Measurements from ENCODE around the gene SEPTIN11. TPM values are rescaled to one million over a fixed set of nuclear protein-coding genes. Genes with fewer than 3 reads are reported as not detected.

SEPTIN11 gene
- total and polyA plus RNA-seq, 2 donors (not counting 1 experiment from before 2014, with no cell fraction given): 688 to 1,286 TPM

DNA sequence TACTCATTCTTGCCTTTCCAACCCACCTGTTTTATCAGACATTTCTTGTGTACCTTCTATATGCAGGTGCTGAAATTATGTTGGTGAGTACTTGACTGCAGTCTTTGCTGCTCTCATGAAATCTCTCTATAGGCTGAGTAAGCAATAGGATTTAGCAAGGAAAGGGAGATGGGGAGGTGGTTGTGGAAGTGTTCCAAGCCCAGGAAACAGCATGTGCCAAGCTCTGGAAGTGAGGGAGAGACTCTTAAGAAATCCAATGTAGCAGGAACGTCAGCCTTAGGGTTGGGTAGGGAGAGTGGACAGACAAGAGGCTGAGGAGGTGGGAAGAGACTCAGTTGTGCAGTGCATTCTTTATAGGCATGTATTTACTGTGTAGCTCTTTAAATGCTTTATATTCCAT, 5.6 kb downstream of the SEPTIN11 start:
- H3K4me2 ChIP-seq (ENCODE audit: extremely low read depth, insufficient read depth, low read length): peak overlapping the region; percentile 46

DNA sequence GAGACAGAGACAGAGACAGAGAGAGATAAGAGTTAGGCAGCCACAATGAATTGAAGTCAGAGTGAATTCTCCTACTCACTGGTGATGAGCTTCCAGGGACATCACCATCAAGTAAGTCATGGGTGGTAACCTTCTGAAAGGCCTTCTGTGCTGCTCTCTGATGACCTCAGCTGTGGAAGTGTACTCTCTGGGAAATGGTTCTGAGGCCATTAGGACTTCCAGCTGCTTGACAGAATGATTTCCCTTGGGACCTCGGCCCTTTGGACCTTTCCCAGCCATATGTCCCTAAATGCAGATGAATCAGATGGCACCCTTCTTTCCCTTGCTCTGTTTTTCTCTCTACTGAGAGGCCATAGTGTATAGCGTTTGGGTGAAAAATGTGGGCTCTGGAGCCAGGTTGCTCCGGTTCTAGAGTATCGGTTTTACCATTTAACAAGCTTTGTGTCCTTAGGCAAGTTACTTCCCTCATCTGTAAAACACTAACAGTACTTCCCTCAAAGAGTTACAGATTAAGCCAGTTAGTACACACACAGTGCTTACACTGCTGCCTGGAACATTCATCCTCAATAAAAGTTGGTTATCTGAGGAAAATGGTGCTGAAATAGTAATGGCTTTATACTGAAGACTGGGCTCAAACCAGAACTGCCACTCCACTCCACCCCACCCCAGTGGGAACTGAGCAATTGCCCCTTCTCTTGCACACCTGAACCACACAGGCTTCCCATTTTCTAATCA, 7.6 kb downstream of the SEPTIN11 start:
- peaks cover 28% of the 10 kb centered on the region for H3K4me1 ChIP-seq (ENCODE audit: control insufficient read depth, extremely low read depth, insufficient read depth, low read length)
- DNase-seq (ENCODE audit: low read depth in 2 of 2): peak in 1 of 2 donors; percentile 71
- no peak overlapping the region for H2AFZ ChIP-seq (ENCODE audit: low read length)
- H3K27ac ChIP-seq (ENCODE audit: insufficient read depth, low read length): peak overlapping the region; percentile 34
- H3K79me2 ChIP-seq (ENCODE audit: control insufficient read depth, insufficient read depth, low read length): peaks cover 100% of the 10 kb centered on the region
- H3K4me2 ChIP-seq (ENCODE audit: extremely low read depth, insufficient read depth, low read length): no peak overlapping the region
- no peaks in the 10 kb centered on the region for H3K27me3 ChIP-seq (ENCODE audit: control insufficient read depth, insufficient read depth, low read length)
- H3K36me3 ChIP-seq (ENCODE audit: control insufficient read depth, insufficient read depth, low read length): peaks cover 5% of the 10 kb centered on the region
- no peak overlapping the region for H3K9ac ChIP-seq (ENCODE audit: insufficient read depth, low read length)
- H4K20me1 ChIP-seq (ENCODE audit: control insufficient read depth, extremely low read depth, insufficient read depth, low read length): peaks cover 8% of the 10 kb centered on the region
- H3K4me3 ChIP-seq (replicated peaks in 1 of 4; ENCODE audit: control extremely low read depth in 1 of 4, insufficient read depth in 1 of 4, low read depth in 3 of 4, low read length in 4 of 4): no peak overlapping the region
- TF ChIP-seq CTCF (conservative IDR thresholded peaks at IDR 0.05 in 1 of 2, IDR thresholded peaks at IDR 0.05 in 1 of 2; ENCODE audit: low read depth in 1 of 2, low read length in 2 of 2) (no peak), EZH2 (IDR thresholded peaks at IDR 0.05; ENCODE audit: low read length, missing control alignments) (no peak)
- no peaks in the 10 kb centered on the region for H3K9me3 ChIP-seq (ENCODE audit: control insufficient read depth, insufficient read depth, low read depth, low read length)

More for the DNA sequence above, 5.6 kb downstream of the SEPTIN11 start:
- Histone ChIP-seq H3K36me3 (ENCODE audit: control insufficient read depth, insufficient read depth, low read length) (peaks cover 5% of the 10 kb centered on the region), H2AFZ (ENCODE audit: low read length) (no peak overlapping the region), H3K79me2 (ENCODE audit: control insufficient read depth, insufficient read depth, low read length) (peaks cover 100% of the 10 kb centered on the region), H3K9ac (ENCODE audit: insufficient read depth, low read length) (no peak overlapping the region), H4K20me1 (ENCODE audit: control insufficient read depth, extremely low read depth, insufficient read depth, low read length) (peaks cover 8% of the 10 kb centered on the region), H3K27me3 (ENCODE audit: control insufficient read depth, insufficient read depth, low read length) (no peaks in the 10 kb centered on the region), H3K9me3 (ENCODE audit: control insufficient read depth, insufficient read depth, low read depth, low read length) (no peaks in the 10 kb centered on the region), H3K4me1 (ENCODE audit: control insufficient read depth, extremely low read depth, insufficient read depth, low read length) (peaks cover 25% of the 10 kb centered on the region), H3K4me3 (replicated peaks in 1 of 4; ENCODE audit: control extremely low read depth in 1 of 4, insufficient read depth in 1 of 4, low read depth in 3 of 4, low read length in 4 of 4) (peak overlapping the region in 1 of 4 experiments; percentile 33), H3K27ac (ENCODE audit: insufficient read depth, low read length) (no peak overlapping the region)
- DNase-seq (ENCODE audit: low read depth in 2 of 2): peak; percentile 61 to 94
- TF ChIP-seq CTCF (conservative IDR thresholded peaks at IDR 0.05 in 1 of 2, IDR thresholded peaks at IDR 0.05 in 1 of 2; ENCODE audit: low read depth in 1 of 2, low read length in 2 of 2) (no peak), EZH2 (IDR thresholded peaks at IDR 0.05; ENCODE audit: low read length, missing control alignments) (no peak)

DNA sequence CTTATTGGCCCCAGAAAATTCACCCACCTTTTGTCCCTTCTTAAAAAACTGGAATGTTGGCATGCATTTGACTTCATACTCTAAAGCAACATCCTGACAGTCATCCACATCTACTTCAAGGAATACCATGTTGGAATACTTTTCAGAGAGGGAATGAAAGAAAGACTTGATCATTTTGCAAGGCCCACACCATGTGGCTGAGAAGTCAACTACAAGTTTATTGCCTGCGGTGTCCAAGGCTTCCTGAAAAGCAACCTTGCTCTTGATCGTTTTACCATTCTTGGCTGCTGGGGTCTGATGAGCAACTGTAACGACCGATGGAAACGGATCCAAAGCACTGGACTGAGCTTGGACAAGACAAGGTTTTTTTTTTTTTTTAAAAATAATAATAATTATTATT, 9.3 kb downstream of the SEPTIN11 start:
- H3K4me1 ChIP-seq (ENCODE audit: control insufficient read depth, extremely low read depth, insufficient read depth, low read length): peaks cover 28% of the 10 kb centered on the region
- no peak overlapping the region for H3K4me3 ChIP-seq (replicated peaks in 1 of 4; ENCODE audit: control extremely low read depth in 1 of 4, insufficient read depth in 1 of 4, low read depth in 3 of 4, low read length in 4 of 4)
- peaks cover 6% of the 10 kb centered on the region for H4K20me1 ChIP-seq (ENCODE audit: control insufficient read depth, extremely low read depth, insufficient read depth, low read length)
- no peak for DNase-seq (ENCODE audit: low read depth in 2 of 2)
- no peak overlapping the region for H3K9ac ChIP-seq (ENCODE audit: insufficient read depth, low read length)
- no peak for TF ChIP-seq EZH2 (IDR thresholded peaks at IDR 0.05; ENCODE audit: low read length, missing control alignments)
- no peak for TF ChIP-seq CTCF (conservative IDR thresholded peaks at IDR 0.05 in 1 of 2, IDR thresholded peaks at IDR 0.05 in 1 of 2; ENCODE audit: low read depth in 1 of 2, low read length in 2 of 2)
- no peak overlapping the region for H3K4me2 ChIP-seq (ENCODE audit: extremely low read depth, insufficient read depth, low read length)
- no peaks in the 10 kb centered on the region for H3K27me3 ChIP-seq (ENCODE audit: control insufficient read depth, insufficient read depth, low read length)
- H2AFZ ChIP-seq (ENCODE audit: low read length): no peak overlapping the region
- no peaks in the 10 kb centered on the region for H3K9me3 ChIP-seq (ENCODE audit: control insufficient read depth, insufficient read depth, low read depth, low read length)
- peaks cover 5% of the 10 kb centered on the region for H3K36me3 ChIP-seq (ENCODE audit: control insufficient read depth, insufficient read depth, low read length)
- peaks cover 96% of the 10 kb centered on the region for H3K79me2 ChIP-seq (ENCODE audit: control insufficient read depth, insufficient read depth, low read length)
- H3K27ac ChIP-seq (ENCODE audit: insufficient read depth, low read length): no peak overlapping the region

All from fibroblast of lung (primary cell).